ENCODE data around the gene GPBP1.
"Not testable (repeated sequence)": the region's sequence is repeated elsewhere in the genome, so short reads cannot be mapped to it uniquely, and the experiment has no call there.

GPBP1 gene

DNA sequence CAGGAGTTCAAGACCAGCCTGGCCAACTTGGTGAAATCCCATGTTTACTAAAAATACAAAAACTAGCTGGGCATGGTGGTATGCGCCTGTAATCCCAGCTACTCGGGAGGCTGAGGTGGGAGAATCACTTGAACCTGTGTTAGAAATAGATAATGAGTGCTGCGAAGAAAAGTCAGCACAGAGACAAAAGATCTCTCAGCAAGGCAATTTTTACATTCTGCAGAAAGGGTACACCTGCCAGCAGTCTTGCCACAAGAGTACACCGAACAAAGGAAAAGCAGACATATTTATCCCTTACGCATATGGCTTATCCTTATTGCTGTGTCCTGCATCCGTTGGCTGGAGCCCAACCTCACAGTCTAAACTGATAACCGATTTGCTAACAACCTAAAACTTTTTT lies 16.2 kb upstream of the GPBP1 start:
- Histone ChIP-seq H3K27ac (ENCODE audit: low read depth, low read length) (no peak overlapping the region), H4K20me1 (ENCODE audit: control insufficient read depth, insufficient read depth, low read depth, low read length) (no peaks in the 10 kb centered on the region), H3F3A (ENCODE audit: control insufficient read depth, insufficient read depth) (no peaks in the 10 kb centered on the region), H3K9me3 (ENCODE audit: control insufficient read depth, insufficient read depth, low read length) (peaks cover 4% of the 10 kb centered on the region; the same call in 1 of the 2 replicates), H3K79me2 (ENCODE audit: control insufficient read depth, low read length) (no peaks in the 10 kb centered on the region), H3K4me2 (ENCODE audit: low read length) (no peak overlapping the region), H3K27me3 (ENCODE audit: control insufficient read depth, low read length) (no peaks in the 10 kb centered on the region), H3K4me3 (ENCODE audit: low read length) (no peak overlapping the region), H3K36me3 (ENCODE audit: control insufficient read depth, low read length) (no peaks in the 10 kb centered on the region), H3K4me1 (ENCODE audit: control insufficient read depth, low read length) (no peaks in the 10 kb centered on the region), H3K9me2 (replicated peaks; ENCODE audit: control insufficient read depth, low read length) (no peaks in the 10 kb centered on the region)
- TF ChIP-seq EZH2phosphoT487 (IDR thresholded peaks at IDR 0.05; ENCODE audit: borderline replicate concordance, low read length) (no peak), CTCF (IDR thresholded peaks at IDR 0.05; ENCODE audit: low read depth, low read length, poor library complexity, severe bottlenecking) (no peak)

DNA sequence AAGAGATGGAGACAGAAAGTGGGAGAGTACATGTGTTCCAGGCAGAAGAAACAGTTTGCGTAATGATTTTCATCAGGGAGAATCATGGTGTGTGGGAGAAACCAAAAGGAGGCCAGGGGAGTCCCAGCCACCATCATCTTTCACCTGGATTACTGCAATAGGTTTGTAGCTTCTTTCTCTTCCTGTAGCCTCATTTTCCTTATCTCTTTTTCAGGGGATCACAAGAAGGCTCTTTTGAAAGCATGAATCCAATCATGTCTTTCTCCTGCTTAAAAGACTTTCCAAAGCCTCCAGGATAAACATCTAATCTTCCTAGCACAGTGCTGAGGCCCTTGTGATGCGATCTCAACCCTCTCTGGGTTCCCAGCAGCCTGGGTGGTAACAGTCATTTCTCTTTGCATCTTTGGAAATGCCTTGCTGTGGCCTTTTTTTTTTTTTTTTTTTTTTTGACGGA lies 10.3 kb upstream of the GPBP1 start:
- no peaks in the 10 kb centered on the region for H3K36me3 ChIP-seq (ENCODE audit: control insufficient read depth, low read length)
- H3K4me1 ChIP-seq (ENCODE audit: control insufficient read depth, low read length): peaks cover 9% of the 10 kb centered on the region
- no peaks in the 10 kb centered on the region for H3K9me3 ChIP-seq (ENCODE audit: control insufficient read depth, insufficient read depth, low read length)
- no peaks in the 10 kb centered on the region for H4K20me1 ChIP-seq (ENCODE audit: control insufficient read depth, insufficient read depth, low read depth, low read length)
- no peaks in the 10 kb centered on the region for H3F3A ChIP-seq (ENCODE audit: control insufficient read depth, insufficient read depth)
- TF ChIP-seq EZH2phosphoT487 (IDR thresholded peaks at IDR 0.05; ENCODE audit: borderline replicate concordance, low read length) (no peak), CTCF (IDR thresholded peaks at IDR 0.05; ENCODE audit: low read depth, low read length, poor library complexity, severe bottlenecking) (no peak)
- no peak overlapping the region for H3K27ac ChIP-seq (ENCODE audit: low read depth, low read length)
- H3K4me2 ChIP-seq (ENCODE audit: low read length): no peak overlapping the region
- no peaks in the 10 kb centered on the region for H3K79me2 ChIP-seq (ENCODE audit: control insufficient read depth, low read length)
- H3K27me3 ChIP-seq (ENCODE audit: control insufficient read depth, low read length): no peaks in the 10 kb centered on the region
- no peak overlapping the region for H3K4me3 ChIP-seq (ENCODE audit: low read length)
- H3K9me2 ChIP-seq (replicated peaks; ENCODE audit: control insufficient read depth, low read length): no peaks in the 10 kb centered on the region

DNA sequence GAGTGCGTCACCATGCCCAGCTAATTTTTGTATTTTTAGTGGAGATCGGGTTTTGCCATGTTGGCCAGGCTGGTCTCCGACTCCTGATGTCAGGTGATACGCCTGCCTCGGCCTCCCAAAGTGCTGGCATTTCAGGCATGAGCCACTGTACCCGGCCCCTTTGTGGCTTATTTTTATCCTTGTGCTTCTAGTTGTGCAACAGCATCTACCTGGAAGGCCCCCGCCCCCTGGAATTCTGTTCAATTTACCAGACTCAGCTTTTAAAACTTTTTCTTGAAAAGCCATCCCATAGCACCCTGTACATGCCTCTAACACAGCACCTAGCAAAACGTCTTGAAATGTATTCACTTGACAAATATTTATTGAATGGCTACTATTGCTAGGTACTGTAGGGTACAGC lies 9.7 kb upstream of the GPBP1 start:
- Histone ChIP-seq H3K79me2 (ENCODE audit: control insufficient read depth, low read length) (no peaks in the 10 kb centered on the region), H3K27me3 (ENCODE audit: control insufficient read depth, low read length) (no peaks in the 10 kb centered on the region), H3K27ac (ENCODE audit: low read depth, low read length) (no peak overlapping the region), H4K20me1 (ENCODE audit: control insufficient read depth, insufficient read depth, low read depth, low read length) (no peaks in the 10 kb centered on the region), H3K9me3 (ENCODE audit: control insufficient read depth, insufficient read depth, low read length) (no peaks in the 10 kb centered on the region), H3K4me2 (ENCODE audit: low read length) (no peak overlapping the region), H3K9me2 (replicated peaks; ENCODE audit: control insufficient read depth, low read length) (no peaks in the 10 kb centered on the region), H3K4me3 (ENCODE audit: low read length) (no peak overlapping the region), H3F3A (ENCODE audit: control insufficient read depth, insufficient read depth) (peaks cover 3% of the 10 kb centered on the region; the same call in 1 of the 2 replicates), H3K36me3 (ENCODE audit: control insufficient read depth, low read length) (no peaks in the 10 kb centered on the region), H3K4me1 (ENCODE audit: control insufficient read depth, low read length) (peaks cover 9% of the 10 kb centered on the region)
- TF ChIP-seq CTCF (IDR thresholded peaks at IDR 0.05; ENCODE audit: low read depth, low read length, poor library complexity, severe bottlenecking) (no peak), EZH2phosphoT487 (IDR thresholded peaks at IDR 0.05; ENCODE audit: borderline replicate concordance, low read length) (no peak)

DNA sequence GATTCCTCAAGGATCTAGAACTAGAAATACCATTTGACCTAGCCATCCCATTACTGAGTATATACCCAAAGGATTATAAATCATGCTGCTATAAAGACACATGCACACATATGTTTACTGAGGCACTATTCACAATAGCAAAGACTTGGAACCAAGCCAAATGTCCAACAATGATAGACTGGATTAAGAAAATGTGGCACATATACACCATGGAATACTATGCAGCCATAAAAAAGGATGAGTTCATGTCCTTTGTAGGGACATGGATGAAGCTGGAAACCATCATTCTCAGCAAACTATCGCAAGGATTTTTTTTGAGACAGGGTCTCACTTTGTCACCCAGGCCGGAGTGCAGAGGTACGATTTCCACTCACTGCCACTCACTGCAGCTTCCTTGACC lies 8.7 kb upstream of the GPBP1 start:
- not testable (repeated sequence) for H3K27ac ChIP-seq (ENCODE audit: low read depth, low read length); H3K27me3 ChIP-seq (ENCODE audit: control insufficient read depth, low read length); H4K20me1 ChIP-seq (ENCODE audit: control insufficient read depth, insufficient read depth, low read depth, low read length); H3K9me2 ChIP-seq (replicated peaks; ENCODE audit: control insufficient read depth, low read length); H3K79me2 ChIP-seq (ENCODE audit: control insufficient read depth, low read length); H3K4me2 ChIP-seq (ENCODE audit: low read length); H3K4me3 ChIP-seq (ENCODE audit: low read length); H3K36me3 ChIP-seq (ENCODE audit: control insufficient read depth, low read length); H3K4me1 ChIP-seq (ENCODE audit: control insufficient read depth, low read length); H3F3A ChIP-seq (ENCODE audit: control insufficient read depth, insufficient read depth); H3K9me3 ChIP-seq (ENCODE audit: control insufficient read depth, insufficient read depth, low read length)
